ENCODE data around the gene EHBP1. TPM values are rescaled to one million over a fixed set of nuclear protein-coding genes. Genes with fewer than 3 reads are reported as not detected.

Gene EHBP1
- polyA plus RNA-seq, 1 of the 3 experiments (the other 2 are of a cell fraction): 62.7 TPM

- Histone ChIP-seq H3K36me3 (replicated peaks in 1 of 2; ENCODE audit: control insufficient read depth in 1 of 2, insufficient read depth in 2 of 2, low read length in 1 of 2) (peaks cover 0 to 13% of the 10 kb centered on the region in 2 experiments), H3K4me2 (no peak overlapping the region), H4K20me1 (ENCODE audit: insufficient read depth) (no peaks in the 10 kb centered on the region), H3K79me2 (ENCODE audit: insufficient read depth) (no peaks in the 10 kb centered on the region), H3K27ac (ENCODE audit: low read depth in 2 of 2, low read length in 1 of 2) (no peak overlapping the region), H3K27me3 (ENCODE audit: insufficient read depth) (no peaks in the 10 kb centered on the region; the same call in 1 of the 2 replicates), H3K4me3 (ENCODE audit: low read depth in 2 of 2, low read length in 1 of 2) (no peak overlapping the region), H3K9me2 (no peaks in the 10 kb centered on the region), H3K9me3 (no peaks in the 10 kb centered on the region), H2AFZ (ENCODE audit: low read depth) (no peak overlapping the region), H3K9ac (no peak overlapping the region), H3K4me1 (ENCODE audit: control insufficient read depth in 1 of 2, insufficient read depth in 2 of 2, low read depth in 1 of 2, low read length in 1 of 2) (peaks cover 6 to 9% of the 10 kb centered on the region in 2 experiments; a peak in 2 of 4 replicates), H3F3A (replicated peaks; ENCODE audit: insufficient read depth) (no peaks in the 10 kb centered on the region)
- ChIA-PET POLR2A (no interaction called here), CTCF (interaction anchor here (0.6 to 1.3 kb wide), 3 partner anchors 11 to 1019 kb away, joined by 3 to 4 read pairs (median 4); no protein-coding TSS in a partner anchor)
- DNase-seq: no peak
- TF ChIP-seq EZH2phosphoT487 (IDR thresholded peaks at IDR 0.05; ENCODE audit: borderline replicate concordance, low read depth) (no peak), NFIC (IDR thresholded peaks at IDR 0.05; ENCODE audit: borderline replicate concordance) (no peak), RXRA (IDR thresholded peaks at IDR 0.05; ENCODE audit: borderline replicate concordance, low read depth) (no peak), MEF2A (IDR thresholded peaks at IDR 0.05; ENCODE audit: borderline replicate concordance, low read depth) (no peak), RCOR1 (IDR thresholded peaks at IDR 0.05; ENCODE audit: low read length) (no peak), MXI1 (IDR thresholded peaks at IDR 0.05; ENCODE audit: low read depth, low read length) (no peak), TEAD4 (IDR thresholded peaks at IDR 0.05; ENCODE audit: borderline replicate concordance, insufficient read depth) (no peak), JUND (IDR thresholded peaks at IDR 0.05) (no peak), USF1 (IDR thresholded peaks at IDR 0.05; ENCODE audit: borderline replicate concordance, low read depth) (no peak)
- TF ChIP-seq, protein P1, sequence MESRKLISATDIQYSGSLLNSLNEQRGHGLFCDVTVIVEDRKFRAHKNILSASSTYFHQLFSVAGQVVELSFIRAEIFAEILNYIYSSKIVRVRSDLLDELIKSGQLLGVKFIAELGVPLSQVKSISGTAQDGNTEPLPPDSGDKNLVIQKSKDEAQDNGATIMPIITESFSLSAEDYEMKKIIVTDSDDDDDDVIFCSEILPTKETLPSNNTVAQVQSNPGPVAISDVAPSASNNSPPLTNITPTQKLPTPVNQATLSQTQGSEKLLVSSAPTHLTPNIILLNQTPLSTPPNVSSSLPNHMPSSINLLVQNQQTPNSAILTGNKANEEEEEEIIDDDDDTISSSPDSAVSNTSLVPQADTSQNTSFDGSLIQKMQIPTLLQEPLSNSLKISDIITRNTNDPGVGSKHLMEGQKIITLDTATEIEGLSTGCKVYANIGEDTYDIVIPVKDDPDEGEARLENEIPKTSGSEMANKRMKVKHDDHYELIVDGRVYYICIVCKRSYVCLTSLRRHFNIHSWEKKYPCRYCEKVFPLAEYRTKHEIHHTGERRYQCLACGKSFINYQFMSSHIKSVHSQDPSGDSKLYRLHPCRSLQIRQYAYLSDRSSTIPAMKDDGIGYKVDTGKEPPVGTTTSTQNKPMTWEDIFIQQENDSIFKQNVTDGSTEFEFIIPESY (IDR thresholded peaks at IDR 0.05; ENCODE audit: borderline replicate concordance, low read depth): no peak
- TF ChIP-seq, protein P2, sequence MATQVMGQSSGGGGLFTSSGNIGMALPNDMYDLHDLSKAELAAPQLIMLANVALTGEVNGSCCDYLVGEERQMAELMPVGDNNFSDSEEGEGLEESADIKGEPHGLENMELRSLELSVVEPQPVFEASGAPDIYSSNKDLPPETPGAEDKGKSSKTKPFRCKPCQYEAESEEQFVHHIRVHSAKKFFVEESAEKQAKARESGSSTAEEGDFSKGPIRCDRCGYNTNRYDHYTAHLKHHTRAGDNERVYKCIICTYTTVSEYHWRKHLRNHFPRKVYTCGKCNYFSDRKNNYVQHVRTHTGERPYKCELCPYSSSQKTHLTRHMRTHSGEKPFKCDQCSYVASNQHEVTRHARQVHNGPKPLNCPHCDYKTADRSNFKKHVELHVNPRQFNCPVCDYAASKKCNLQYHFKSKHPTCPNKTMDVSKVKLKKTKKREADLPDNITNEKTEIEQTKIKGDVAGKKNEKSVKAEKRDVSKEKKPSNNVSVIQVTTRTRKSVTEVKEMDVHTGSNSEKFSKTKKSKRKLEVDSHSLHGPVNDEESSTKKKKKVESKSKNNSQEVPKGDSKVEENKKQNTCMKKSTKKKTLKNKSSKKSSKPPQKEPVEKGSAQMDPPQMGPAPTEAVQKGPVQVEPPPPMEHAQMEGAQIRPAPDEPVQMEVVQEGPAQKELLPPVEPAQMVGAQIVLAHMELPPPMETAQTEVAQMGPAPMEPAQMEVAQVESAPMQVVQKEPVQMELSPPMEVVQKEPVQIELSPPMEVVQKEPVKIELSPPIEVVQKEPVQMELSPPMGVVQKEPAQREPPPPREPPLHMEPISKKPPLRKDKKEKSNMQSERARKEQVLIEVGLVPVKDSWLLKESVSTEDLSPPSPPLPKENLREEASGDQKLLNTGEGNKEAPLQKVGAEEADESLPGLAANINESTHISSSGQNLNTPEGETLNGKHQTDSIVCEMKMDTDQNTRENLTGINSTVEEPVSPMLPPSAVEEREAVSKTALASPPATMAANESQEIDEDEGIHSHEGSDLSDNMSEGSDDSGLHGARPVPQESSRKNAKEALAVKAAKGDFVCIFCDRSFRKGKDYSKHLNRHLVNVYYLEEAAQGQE (IDR thresholded peaks at IDR 0.05; ENCODE audit: low read depth, low read length): no peak
- WGBS (ENCODE audit: low lambda C conversion rate): 93% methylated on average over 7 of the region's 7 CpGs
Observed at GRCh38 chr2:63046552-63046951, 341.0 kb downstream of the EHBP1 start.
